Stimulated activated CD4-positive, alpha-beta T cell treated with anti-CD3 and anti-CD28 coated beads, Interleukin-1b, Interleukin-23, amount 100 ng/mL, for 24 hours (primary cell): Measurements from ENCODE around the gene PFKP.
"Not testable (repeated sequence)": the region's sequence is repeated elsewhere in the genome, so short reads cannot be mapped to it uniquely, and the experiment has no call there.

Experiments used
- DNase-seq, 4 experiments: peaks; one replicate each; pipeline ENCODE4 v3.0.0-alpha.2; 2020; ENCODE audit warnings: low read depth in 4 of 4, low spot score in 1 of 4

Gene PFKP

DNA sequence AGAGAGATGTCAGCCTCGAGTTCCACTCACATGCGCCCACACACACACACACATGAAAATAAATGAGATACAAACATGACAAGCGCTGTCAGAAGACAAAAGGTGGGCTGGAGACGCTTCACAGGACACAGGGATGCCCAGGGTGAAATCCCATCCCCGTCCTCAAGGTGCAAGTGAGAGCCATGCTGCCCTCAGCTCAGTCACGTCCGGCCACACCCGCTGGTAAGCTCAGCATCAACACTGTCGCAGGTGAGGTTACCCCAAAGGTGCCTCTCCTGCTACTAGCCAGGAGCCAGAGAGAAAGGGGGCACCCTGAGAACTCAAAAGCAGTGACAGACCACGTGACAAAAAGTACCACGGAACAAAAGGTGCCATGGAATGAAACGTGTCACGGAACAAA, 83.0 kb downstream of the PFKP start:
- no peak for DNase-seq

DNA sequence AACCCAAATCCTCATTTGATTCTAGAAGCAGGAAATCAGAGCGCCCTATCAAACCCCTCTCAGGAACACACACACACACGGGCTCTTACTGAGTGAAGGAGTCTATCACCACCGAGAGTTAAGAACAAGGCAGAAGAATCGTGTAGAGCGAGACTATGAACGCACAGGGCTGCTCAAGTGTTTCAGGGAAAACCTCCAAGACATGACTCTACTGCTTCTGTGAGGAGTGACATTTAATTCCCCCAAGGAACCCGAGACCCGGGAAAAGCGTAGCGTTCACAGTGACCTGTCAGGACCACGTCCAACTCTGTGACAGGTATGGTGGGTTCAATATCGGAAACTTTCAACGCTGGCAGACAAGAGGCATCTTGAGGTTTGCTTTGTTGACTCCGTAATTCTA, 83.6 kb downstream of the PFKP start:
- no peak for DNase-seq

DNA sequence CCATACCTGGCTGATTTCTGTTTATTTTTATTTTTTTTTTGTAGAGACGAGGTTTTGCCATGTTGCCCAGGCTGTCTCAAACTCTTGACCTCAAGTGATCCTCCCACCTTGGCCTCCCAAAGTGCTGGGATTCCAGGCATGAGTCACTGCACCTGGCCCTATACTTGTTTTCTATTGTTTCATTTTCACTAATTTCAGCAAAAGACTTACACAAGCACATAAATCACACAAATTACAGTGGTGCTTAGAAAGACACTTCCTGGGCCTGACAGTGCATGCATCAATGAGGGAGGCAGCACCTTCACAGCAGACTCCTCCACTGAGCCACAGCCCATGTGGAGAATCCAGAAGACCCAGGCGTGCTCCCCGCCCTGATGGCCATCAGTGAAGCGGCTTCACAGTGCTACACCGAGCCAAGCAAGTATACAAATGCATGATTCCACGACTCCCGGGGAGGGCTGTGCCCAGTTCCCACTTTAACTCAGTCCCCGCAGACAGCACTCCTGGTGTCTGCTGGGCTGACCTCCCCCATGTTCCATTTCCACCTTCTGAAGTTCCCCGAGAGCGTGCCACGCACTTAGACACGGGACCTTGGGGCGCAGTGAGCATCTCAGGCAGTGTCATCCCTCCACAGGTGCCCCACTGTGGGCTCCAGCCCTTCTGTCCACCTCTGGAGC, 84.7 kb downstream of the PFKP start:
- no peak for DNase-seq

DNA sequence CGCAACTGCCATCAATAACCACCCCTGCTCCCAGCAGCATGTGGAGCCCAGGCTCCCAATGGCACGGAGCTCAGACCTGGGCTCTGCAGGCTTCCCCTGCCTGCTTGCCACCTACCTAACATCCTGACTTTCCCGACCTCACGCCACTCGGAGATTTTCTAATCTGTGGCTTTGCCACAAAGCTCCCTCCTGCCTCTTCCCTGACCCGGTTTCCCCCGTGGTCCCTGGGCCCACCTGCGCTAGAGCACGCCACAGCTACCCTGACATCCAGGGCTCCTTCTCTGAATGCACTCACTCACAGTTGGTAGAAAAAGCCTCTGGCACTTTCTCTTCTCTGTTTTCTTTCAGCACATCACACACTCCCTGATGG, 85.2 kb downstream of the PFKP start:
- DNase-seq, result no peak

DNA sequence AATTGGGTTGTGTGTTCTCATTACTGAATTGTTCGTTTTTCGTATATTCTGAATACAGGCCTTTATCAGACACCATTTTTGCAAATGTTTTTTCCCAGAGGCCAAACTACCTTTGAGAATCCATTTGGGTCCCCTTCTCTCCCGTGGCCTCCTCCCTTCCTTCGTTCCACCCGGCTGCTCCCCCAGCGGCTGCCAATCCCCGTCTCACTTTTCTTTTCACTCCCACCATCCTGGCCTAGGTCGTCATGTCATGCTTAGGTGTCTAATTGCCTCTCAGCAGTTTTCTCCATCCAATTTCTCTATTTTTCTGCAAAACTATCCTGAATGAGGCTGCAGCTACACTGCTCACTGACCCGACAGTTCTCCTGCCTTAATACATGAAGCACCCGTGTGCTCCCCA, 87.3 kb downstream of the PFKP start:
- DNase-seq, result no peak

DNA sequence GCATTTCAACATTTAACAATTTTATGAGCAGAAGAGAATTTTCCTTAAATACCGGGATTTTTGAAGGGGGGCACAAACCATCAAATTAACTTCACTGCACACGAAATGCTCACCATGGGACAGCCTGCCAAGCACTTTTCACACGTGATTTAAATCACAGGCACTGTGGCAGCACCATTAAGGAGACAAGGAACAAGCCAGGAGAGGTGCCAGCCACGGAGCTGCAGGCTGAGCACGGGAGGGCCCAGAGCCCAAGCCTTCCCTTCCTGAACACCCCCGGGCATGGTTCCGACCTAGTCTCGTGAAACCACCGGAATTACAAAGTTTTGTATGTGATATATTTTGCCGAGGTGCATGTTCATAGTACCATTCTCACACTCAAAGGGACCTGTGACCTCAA, 91.8 kb downstream of the PFKP start:
- DNase-seq, result no peak

DNA sequence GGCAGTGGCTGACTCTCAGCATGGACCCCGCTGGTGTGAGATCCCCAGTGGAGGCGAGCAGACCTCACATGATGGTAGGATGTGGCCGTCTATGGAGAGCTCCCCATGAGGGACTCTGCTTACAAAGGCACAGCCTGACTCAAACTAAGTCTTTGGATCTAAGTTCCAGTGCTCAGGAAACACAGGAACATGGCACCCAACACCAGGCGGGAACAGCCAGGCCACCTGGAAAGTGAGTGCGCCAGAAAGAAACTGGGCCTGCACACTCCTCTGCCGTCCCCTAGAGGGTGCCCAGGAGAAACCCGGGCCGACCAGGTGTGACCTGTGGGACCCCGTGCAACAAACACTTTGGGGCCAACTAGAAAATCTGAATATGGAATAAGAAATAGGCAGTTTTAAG, 95.2 kb downstream of the PFKP start:
- DNase-seq, result no peak

DNA sequence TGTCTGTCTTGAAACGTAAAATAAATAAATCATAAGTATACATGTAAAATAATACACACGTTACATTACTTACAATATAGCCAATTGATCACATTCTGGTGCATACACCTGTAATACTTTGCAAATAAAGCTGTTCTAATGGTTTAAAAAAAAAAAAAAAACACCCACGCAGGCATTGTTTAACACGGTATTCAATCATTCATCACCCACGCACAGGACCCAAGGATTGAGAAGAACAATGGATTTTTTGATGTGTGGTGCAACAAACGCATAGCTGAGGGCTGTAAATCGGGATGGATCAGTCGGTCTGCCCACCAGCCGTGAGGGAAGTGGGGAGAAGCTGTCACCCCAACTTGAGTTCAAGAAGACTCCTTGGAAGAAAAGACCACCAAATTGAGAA, 96.5 kb downstream of the PFKP start:
- no peak for DNase-seq

DNA sequence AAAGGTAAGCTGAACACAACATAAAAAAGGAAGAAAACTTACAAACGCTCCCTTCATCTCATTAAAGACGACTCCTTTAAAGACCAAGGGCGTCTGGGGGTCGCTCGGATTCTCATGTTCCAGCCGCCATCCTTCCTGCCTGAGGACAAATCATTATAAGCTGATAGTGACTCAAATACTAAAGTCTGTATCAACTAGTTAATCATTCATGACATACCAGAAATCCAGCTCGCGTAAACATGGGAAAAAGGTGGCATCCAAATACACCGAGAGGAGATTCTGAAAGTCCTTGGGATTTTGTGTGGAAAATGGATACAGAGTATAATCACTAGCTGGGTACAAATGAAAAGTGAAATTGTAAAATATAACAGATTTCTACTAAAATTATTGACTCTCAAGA, 97.8 kb downstream of the PFKP start:
- DNase-seq, result no peak

DNA sequence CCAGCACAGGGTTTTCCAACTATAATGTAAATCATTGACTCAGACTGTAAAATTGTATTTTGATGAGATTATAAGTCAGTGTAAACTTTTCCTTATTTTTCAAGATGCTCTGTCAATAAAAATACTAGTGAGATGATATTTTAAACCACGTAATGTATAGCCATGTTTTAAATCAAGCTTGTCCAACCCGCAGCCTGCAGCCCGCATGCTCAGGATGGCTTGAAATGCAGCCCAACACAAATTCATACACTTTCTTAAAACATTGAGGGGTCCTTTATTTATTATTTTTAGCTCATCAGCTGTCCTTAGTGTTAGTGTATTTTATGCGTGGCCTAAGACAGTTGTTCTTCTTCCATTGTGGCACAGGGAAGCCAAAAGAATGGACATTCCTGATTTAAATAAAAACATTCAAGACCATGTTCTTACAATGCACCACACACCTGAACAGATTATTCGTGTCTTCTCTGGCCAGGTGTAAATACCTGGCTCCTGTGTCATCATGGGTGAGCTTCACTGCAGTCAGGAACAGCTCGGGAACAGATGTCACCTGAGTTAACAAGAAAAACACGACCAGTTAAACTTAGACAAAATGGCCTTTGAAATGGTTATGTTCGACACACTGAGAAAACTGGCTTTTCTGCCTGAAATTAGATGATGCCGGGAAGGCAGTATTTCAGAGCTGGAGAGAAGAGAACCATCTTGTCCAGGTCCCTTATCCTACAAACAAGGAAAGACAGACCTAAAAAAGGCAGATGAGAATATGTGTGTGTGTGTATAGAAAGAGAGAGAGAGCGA, 99.3 kb downstream of the PFKP start:
- DNase-seq, result no peak

DNA sequence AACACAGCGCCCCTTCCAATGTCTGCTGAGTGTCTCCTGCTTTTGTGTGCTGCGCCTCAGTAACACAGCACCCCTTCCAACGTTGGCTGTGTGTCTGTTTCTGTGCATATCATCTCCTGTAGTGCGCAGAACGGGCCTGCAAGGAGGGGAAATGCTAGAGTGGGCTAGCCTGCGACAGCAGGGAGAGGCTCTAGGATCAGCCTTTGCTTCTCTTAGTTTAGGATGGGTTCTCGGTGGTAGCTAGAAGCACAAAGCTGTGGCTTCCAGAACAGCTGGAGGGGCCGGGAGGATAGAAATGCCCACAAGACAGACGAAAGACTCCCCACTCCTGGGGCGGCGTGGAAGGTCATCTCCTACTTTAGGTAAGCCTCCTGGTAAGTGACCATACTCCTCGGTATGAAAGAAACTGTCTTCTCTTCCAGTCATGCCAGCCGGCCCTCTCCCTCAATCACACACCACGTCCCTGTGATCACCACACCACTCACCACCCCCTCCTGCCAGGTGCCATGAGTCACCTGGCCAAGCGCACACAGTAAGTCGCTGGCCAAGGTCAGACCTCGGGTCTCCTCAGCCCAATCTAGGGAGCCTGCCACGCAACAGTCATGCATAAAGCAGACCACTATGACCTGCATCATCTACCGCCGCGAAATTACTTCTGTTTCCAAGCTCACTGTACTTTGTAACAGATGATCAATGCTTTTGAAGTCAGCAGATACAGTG, 100.4 kb downstream of the PFKP start:
- DNase-seq, result no peak

DNA sequence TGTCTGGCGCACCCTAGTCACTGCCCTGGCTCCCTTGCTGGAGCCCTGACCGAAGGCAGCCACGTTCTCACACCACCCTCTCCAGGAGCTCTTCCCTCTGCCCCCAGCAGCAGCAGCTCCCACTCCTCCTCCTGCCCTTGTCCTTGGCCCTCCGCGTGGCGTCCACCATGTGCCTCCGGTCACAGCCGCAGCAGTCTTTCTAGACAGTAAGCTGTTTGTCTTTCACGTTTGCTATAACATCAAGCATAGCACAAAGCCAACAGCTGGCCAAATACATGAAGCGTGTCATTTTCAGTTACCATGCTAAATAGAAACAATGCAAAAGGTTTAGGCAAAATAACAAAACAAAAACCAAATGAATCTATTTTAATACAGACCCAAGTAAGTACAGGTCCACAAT, 101.9 kb downstream of the PFKP start:
- no peak for DNase-seq

DNA sequence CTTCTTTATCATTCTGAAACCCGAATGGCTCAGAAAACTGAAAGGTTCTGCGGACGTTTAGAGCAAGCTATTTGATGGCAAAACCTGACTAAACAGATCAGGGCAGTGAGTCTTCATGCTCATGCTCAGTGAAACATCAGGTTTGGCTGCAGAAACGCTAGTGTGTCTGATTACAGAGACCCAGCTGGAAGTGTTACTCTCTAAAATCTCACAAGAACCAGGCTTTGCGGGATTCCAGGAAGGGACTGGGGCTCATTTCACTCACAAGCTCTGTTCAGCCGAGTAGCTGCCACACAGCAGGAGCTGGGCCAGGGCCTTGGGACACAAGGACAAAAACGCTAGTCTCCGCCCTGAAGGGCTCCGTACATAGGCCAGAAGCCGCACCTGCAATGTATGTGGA, 102.3 kb downstream of the PFKP start:
- DNase-seq, result no peak

DNA sequence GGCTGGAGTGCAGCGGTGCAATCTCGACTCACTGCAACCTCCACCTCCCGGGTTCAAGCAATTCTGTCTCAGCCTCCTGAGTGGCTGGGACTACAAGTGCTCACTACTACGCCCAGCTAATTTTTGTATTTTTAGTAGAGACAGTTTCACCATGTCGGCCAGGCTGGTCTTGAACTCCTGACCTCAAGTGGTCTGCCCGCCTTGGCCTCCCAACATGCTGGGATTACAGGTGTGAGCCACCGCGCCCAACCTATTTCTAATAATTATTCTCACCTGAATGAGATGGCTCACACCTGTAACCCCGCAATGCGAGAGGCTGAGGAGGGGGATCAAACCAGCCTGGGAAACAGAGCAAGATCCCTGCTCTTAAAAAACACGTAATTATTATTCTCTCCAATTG, 104.1 kb downstream of the PFKP start:
- DNase-seq, result not testable (repeated sequence)

DNA sequence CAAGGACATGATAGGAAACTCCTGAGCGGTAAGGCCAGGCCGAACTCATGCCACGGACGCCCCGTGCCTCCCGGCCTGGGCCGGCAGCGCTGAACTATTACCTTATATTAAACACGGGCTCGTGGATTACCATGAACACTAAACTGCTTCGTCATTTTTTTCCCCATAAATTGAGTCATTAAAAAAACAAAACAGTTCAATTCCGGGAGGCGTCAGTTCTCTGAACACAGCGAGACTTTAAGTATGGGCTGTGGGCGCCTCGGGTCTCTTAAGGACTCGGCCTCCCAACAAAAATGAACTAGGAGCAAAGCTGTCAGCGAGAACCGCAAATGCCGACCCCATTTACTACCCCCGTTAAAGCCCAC, 104.7 kb downstream of the PFKP start:
- DNase-seq, result peak in 3 of 4 experiments; percentile 21 to 33 (median 23)

DNA sequence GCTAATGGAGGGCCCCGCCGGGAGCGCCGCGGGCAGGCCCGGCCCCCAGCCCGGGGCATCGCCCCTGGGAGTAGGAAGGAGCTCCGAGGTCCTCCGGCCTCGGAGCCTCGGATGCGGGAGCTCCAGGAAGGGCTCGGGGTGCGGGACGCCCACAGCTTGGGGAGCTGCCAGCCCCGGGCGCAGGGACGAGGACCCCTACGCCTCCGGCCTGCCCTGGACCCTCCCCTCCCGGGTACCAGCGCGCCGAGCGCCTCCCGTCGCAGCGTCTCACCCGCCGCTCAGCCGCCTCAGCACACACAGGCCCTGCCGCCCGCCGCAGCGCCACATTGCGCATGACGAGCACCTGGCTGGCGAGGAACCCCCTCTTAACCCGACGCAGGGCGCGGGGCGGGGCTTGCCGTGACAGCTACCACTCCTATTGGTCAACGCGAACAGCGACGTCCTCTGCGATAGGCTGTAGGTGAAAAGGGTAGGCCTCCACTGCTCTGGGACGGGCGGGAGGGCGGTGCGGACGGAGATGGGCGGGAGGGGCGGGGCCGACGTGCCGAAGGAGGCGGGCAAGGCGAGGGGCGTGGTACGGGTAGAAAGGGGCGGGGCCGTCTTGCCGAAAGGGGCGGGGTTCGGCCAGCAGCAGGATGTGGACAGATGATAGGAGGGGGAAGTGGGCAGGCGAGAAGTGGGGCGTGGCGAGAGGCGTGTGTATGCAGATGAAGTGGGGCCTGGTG, 105.3 kb downstream of the PFKP start, which contains the start of gene PITRM1:
TSS of gene PITRM1 (minus strand) at position 337 of the 725 bp plus-strand sequence. CDS start at position 327, 10 bp downstream.
- DNase-seq, result peak; percentile 97 to 99 (median 98)

DNA sequence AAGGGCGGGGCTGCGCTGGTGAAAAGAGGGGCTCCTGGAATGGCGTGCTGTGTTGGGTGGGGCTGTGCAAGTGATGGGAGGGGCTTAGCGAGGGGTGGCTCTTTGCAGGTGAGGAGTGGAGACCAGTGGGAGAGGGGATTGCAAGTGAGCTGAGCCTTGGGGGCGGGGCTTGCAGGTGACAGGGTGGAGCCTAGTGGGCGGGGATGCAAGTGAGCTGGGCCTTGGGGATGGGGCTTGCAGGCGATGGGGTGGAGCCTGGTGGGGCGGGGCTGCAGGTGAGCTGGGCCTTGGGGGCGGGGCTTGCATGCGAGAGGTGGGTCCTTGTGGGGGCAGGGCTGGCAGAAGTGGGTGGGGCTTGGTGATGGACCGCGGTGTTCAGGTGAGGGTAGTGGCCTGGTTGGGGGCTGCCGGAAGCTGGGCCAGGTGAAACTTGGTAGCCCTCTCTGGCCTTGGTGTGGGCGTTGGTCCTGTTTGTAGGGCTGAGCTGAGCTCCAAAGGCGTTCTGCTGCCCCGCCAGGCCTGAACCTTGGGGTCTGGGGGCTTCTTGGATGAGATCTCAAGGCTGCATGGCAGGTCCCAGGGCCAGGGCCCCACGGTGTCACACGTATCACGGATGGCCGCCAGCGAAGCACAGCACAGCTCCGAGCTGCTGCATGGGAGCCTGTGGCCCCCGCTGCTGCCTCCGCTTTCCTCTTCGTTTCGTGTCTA, 106.0 kb downstream of the PFKP start:
- DNase-seq, result no peak

DNA sequence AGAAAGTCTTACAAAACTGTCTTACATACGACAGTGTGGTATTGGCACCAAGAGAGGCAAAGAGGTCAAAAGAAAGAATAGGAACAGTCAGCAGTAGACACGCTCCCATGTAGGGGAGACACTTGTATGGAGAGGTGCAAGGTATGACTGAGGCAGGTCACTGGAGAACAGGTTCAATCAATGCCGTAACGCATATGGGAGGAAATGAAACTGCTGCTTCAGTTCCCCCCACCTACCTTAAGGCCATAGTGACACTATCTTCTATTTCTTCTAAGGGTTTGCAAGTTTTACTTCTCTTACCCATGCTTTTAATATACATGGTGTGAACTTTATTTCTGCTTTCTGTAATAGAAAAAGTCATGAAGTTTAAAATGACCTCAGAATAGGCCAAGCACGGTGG, 110.7 kb downstream of the PFKP start:
- no peak for DNase-seq

DNA sequence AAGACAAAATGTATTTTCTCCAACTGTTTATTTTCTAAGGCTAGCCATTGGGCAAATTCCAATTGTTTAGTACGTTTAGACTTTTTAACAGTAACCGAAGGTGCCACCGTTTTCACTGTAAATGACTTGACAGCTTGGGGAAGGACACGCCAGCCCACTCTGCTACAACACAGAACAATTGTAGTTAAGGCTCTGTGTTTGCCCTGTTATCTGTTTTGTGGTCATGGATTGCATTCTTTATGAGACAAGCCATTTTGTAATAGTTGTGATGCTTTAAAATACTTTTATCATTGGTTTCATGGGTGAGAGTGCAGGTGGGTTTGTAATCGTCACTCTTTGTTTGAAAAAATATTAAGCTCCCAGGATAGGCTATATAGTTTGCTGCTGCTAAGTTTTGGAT, 111.8 kb downstream of the PFKP start:
- no peak for DNase-seq

DNA sequence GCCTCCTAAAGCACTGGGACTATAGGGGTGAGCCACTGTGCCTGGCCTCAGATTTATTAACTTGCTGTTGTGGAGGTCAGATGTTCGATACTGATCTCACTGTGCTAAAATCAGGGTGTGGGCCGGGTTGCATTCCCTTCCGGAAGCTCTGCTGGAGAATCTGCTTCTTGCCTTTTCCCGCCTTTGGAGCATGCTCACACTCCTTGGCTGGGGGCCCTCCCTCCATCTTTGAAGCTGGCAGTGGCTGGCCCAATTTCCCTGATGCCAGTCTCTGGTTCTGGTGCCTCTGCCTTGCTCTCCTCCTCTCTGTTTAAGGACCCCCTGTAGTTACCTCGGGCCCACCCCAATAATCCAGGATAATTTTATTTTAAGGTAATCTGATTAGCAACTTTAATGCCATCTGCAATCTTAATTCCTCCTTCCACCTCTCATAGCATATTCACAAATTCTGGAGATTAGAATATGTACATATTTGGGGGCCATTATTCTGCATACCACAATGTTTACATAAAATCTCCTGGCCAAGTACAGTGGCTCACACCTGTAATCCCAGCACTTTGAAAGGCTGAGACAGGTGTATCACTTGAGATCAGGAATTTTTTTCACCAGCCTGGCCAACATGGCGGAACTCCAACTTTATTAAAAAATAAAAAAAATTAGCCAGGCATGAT, 113.1 kb downstream of the PFKP start:
- DNase-seq, result no peak
